Stimulated activated CD4-positive, alpha-beta T cell treated with anti-CD3 and anti-CD28 coated beads, Interleukin-15, amount 100 ng/mL, for 24 hours (primary cell): ENCODE results near the gene WDR5.

Experiments used
- DNase-seq: peaks from one replicate; pipeline ENCODE4 v3.0.0-alpha.2; 2020

Gene WDR5

GRCh38 chr9:134159566-134160245, 23.8 kb downstream of the WDR5 start:
- DNase-seq, result no peak

- DNase-seq, result no peak
These were observed 25.8 kb downstream of the WDR5 start for GRCh38 chr9:134161647-134162046.

- DNase-seq, result no peak
These were observed 26.4 kb downstream of the WDR5 start for GRCh38 chr9:134162212-134162775.

GRCh38 chr9:134162926-134163370, 27.1 kb downstream of the WDR5 start:
- no peak for DNase-seq

- DNase-seq, result peak; percentile 76
These were observed 27.7 kb downstream of the WDR5 start for GRCh38 chr9:134163371-134164196.

GRCh38 chr9:134164879-134165278, 29.0 kb downstream of the WDR5 start:
- no peak for DNase-seq

GRCh38 chr9:134165357-134166315, 29.8 kb downstream of the WDR5 start:
- DNase-seq, result peak; percentile 59

- DNase-seq, result no peak
These were observed 30.5 kb downstream of the WDR5 start for GRCh38 chr9:134166374-134166773.

GRCh38 chr9:134167530-134167931, 31.6 kb downstream of the WDR5 start:
- DNase-seq, result no peak

GRCh38 chr9:134168757-134169550, 33.1 kb downstream of the WDR5 start:
- DNase-seq, result peak; percentile 23

- no peak for DNase-seq
These were observed 34.0 kb downstream of the WDR5 start for GRCh38 chr9:134169724-134170401.

- DNase-seq, result no peak
These were observed 34.8 kb downstream of the WDR5 start for GRCh38 chr9:134170532-134171315.

GRCh38 chr9:134171316-134172197, 35.7 kb downstream of the WDR5 start:
- DNase-seq, result no peak

GRCh38 chr9:134172198-134173126, 36.6 kb downstream of the WDR5 start:
- DNase-seq, result no peak

GRCh38 chr9:134173127-134174072, 37.5 kb downstream of the WDR5 start:
- DNase-seq, result no peak

- no peak for DNase-seq
These were observed 38.2 kb downstream of the WDR5 start for GRCh38 chr9:134174073-134174449.
